Measurements from ENCODE around the gene DST. TPM values are rescaled to one million over a fixed set of nuclear protein-coding genes. Genes with fewer than 3 reads are reported as not detected.

DST gene
- total RNA-seq, 1 experiment from 2014 or later, result 71.8 TPM

DNA sequence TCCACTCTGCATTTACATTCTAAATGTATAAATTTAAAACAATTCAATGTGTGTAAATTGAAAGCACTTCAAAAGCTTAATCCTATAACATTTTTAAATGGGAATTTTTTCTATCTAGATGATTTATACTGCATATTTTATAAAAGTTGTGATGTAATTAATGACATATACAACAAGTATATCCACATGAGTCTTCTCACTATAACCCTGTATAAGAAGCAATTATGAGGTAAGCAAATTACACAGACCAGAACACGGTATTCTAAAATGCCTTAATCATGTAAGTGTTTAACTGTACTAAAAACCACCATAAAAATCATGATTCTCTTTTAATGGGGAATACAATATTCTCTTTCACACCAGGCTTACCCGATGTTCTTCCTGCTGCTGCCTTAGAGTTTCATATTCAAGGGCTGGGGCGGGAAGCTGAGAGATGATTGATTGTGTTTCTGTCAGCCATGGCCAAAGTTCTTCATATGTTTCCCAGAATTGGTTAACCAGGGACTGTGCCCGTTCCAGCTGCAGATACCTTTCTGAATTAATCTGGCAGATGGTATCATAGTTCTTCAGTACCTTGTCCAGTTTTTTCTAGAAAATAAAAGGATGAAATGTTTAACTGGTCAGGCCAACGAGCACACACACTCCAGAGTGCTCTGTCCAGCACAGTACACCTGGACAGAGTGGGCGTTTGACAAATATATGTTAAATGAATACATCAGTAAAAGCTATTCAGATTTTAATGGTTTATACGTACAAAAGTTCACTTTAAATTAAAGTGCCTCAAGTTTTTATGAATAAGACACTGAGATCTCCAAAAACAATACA lies 127.4 kb downstream of the DST start:
- ChIA-PET CTCF (no interaction called here), POLR2A (ENCODE audit: low non-redundant PET) (no interaction called here)
- no peaks in the 10 kb centered on the region for H3K36me3 ChIP-seq (ENCODE audit: insufficient read depth, low read length, poor library complexity, severe bottlenecking)
- TF ChIP-seq EZH2 (IDR thresholded peaks at IDR 0.05; ENCODE audit: borderline replicate concordance, low read depth, low read length, poor library complexity, severe bottlenecking) (no peak), CTCF (conservative IDR thresholded peaks at IDR 0.05; ENCODE audit: low read depth, low read length) (no peak)
- BruUV-seq (replicated peaks), result no TSS peak
- no peaks in the 10 kb centered on the region for H3K4me1 ChIP-seq (ENCODE audit: insufficient read depth, low read length, poor library complexity, severe bottlenecking)
- DNase-seq (ENCODE audit: low spot score), result no peak
- intact Hi-C loops (cut with micrococcal nuclease; ENCODE audit: unreplicated experiment), result no loop called here
- no peak overlapping the region for H3K4me3 ChIP-seq (ENCODE audit: low read depth, low read length, poor library complexity, severe bottlenecking)
- no peaks in the 10 kb centered on the region for H3K9me3 ChIP-seq (ENCODE audit: low read depth, low read length, poor library complexity, severe bottlenecking)
- H3K27me3 ChIP-seq (replicated peaks; ENCODE audit: insufficient read depth, low read depth, low read length, poor library complexity), result no peaks in the 10 kb centered on the region
- no peak overlapping the region for H3K27ac ChIP-seq (ENCODE audit: low read depth, low read length, poor library complexity, severe bottlenecking)

- no peaks in the 10 kb centered on the region for H3K27me3 ChIP-seq (replicated peaks; ENCODE audit: insufficient read depth, low read depth, low read length, poor library complexity)
- TF ChIP-seq EZH2 (IDR thresholded peaks at IDR 0.05; ENCODE audit: borderline replicate concordance, low read depth, low read length, poor library complexity, severe bottlenecking) (no peak), CTCF (conservative IDR thresholded peaks at IDR 0.05; ENCODE audit: low read depth, low read length) (no peak)
- BruUV-seq (replicated peaks), result no TSS peak
- no peaks in the 10 kb centered on the region for H3K4me1 ChIP-seq (ENCODE audit: insufficient read depth, low read length, poor library complexity, severe bottlenecking)
- H3K36me3 ChIP-seq (ENCODE audit: insufficient read depth, low read length, poor library complexity, severe bottlenecking), result no peaks in the 10 kb centered on the region
- POLR2A ChIA-PET (ENCODE audit: low non-redundant PET), result no interaction called here
- no peak overlapping the region for H3K27ac ChIP-seq (ENCODE audit: low read depth, low read length, poor library complexity, severe bottlenecking)
- CTCF ChIA-PET, result no interaction called here
- DNase-seq (ENCODE audit: low spot score), result no peak
- H3K4me3 ChIP-seq (ENCODE audit: low read depth, low read length, poor library complexity, severe bottlenecking), result no peak overlapping the region
- intact Hi-C loops (cut with micrococcal nuclease; ENCODE audit: unreplicated experiment), result no loop called here
- no peaks in the 10 kb centered on the region for H3K9me3 ChIP-seq (ENCODE audit: low read depth, low read length, poor library complexity, severe bottlenecking)
These were observed 128.3 kb downstream of the DST start for GRCh38 chr6:56514395-56514794.

- Histone ChIP-seq H3K4me1 (ENCODE audit: insufficient read depth, low read length, poor library complexity, severe bottlenecking) (no peaks in the 10 kb centered on the region), H3K27ac (ENCODE audit: low read depth, low read length, poor library complexity, severe bottlenecking) (no peak overlapping the region), H3K9me3 (ENCODE audit: low read depth, low read length, poor library complexity, severe bottlenecking) (no peaks in the 10 kb centered on the region), H3K4me3 (ENCODE audit: low read depth, low read length, poor library complexity, severe bottlenecking) (no peak overlapping the region), H3K36me3 (ENCODE audit: insufficient read depth, low read length, poor library complexity, severe bottlenecking) (no peaks in the 10 kb centered on the region), H3K27me3 (replicated peaks; ENCODE audit: insufficient read depth, low read depth, low read length, poor library complexity) (no peaks in the 10 kb centered on the region)
- DNase-seq (ENCODE audit: low spot score), result no peak
- intact Hi-C loops (cut with micrococcal nuclease; ENCODE audit: unreplicated experiment), result no loop called here
- TF ChIP-seq EZH2 (IDR thresholded peaks at IDR 0.05; ENCODE audit: borderline replicate concordance, low read depth, low read length, poor library complexity, severe bottlenecking) (no peak), CTCF (conservative IDR thresholded peaks at IDR 0.05; ENCODE audit: low read depth, low read length) (no peak)
- ChIA-PET POLR2A (ENCODE audit: low non-redundant PET) (no interaction called here), CTCF (no interaction called here)
- no TSS peak for BruUV-seq (replicated peaks)
These were observed 129.1 kb downstream of the DST start for GRCh38 chr6:56513631-56514030.
